ENCODE results near the gene BTBD9.
"Not testable (repeated sequence)": the region's sequence is repeated elsewhere in the genome, so short reads cannot be mapped to it uniquely, and the experiment has no call there.

BTBD9 gene

DNA sequence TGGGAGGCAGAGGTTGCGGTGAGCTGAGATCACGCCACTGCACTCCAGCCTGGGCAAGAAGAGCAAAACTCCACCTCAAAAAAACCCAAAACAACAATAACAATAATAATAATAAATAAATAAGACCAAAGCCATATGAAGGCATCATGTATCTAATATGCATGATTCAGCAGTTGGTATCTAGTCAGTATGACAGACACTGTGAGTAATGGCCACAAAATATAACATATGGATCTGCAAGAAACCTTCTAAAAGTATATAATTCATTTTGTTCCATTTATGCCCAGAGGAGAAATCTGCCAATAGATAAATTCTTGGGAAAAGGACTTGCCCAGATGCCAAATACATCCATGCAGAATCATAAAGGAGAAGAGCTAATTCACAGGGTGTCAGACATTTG is 252.3 kb downstream of the BTBD9 start:
- no peak for DNase-seq (ENCODE audit: low read depth)

DNA sequence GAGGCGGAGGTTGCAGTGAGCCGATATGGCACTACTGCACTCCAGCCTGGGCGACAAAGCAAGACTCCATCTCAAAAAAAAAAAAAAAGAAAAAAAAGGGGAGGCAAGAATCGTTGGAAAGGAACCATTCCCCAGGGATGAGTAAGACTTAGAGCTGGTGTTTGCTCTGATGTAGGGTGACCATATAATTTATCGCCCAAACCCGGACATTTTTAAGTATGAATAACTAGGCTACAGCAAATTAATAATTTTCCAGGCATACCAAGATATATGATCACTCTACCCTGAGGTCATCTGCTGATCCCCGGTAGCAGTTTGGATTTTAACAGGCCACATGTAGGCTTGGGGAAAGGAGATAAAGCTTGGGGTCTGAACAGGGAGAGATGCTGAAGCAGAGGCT is 260.9 kb downstream of the BTBD9 start:
- no peak for DNase-seq (ENCODE audit: low read depth)

GRCh38 chr6:38375937-38376336 is 263.8 kb downstream of the BTBD9 start:
- no peak for DNase-seq (ENCODE audit: low read depth)

GRCh38 chr6:38375341-38375740 is 264.4 kb downstream of the BTBD9 start:
- DNase-seq (ENCODE audit: low read depth): no peak

- no peak for DNase-seq (ENCODE audit: low read depth)
These were observed 267.8 kb downstream of the BTBD9 start for GRCh38 chr6:38371881-38372280.

DNA sequence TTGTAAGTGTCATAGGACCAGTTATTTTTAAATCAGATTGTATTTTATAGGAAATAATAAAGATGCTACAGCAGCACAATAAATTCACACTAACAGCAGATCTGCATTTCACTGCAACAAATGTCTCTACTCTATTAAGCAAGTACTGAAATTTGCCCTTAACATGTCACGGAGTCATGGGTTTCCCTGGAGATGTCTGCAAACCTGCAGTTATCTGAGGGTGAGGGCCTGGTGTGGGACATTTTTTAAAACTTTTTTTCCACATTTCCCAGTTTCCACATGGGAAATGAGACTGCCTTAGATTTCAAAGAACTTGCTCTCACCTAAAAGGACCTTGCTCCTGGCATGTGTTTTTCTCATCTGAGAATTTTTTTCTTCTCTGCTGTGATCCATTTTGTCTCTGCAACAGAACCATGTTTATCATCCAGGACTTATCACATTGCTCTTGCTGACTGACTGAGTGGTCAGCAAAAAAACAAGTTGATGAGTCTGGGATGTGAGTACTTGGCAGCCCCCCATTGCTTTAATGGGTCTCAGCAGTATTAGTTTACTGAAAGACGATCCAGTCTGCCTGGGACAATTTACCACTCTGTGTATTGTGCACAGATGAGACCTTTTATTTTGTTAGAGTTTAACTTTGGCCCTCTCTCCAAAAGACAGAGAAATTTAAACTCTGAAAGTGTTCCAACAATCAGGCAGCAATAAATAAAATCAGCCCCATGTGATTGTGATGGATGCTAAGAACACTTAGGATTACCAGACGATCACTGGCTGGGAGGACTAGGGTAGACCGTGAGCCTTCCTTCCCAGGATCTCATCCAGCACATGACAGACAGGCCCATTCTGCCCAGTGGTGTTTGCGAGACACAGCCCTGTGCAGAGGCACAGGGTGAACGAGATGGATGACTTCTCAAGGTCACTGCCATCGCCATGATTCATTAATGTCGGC is 268.8 kb downstream of the BTBD9 start:
- DNase-seq (ENCODE audit: low read depth): no peak

DNA sequence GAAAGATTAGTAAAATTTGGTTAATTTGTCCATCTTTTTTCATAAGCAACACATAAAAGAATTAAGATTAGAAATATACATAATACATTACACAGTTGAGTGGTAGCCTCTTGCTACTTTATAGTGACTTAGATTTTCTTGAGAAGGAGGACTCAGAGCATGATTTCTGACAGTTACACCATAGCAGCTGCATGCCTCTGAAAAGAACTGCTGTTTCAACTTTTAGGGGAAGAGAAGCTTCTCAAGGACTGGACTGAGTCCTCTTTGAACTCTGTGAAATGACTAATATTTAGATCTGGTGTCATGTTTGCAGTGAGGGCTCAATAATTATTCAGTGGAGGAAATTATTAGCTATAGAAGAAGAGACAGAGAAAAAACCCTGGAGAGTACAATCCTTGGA is 272.5 kb downstream of the BTBD9 start:
- no peak for DNase-seq (ENCODE audit: low read depth)

GRCh38 chr6:38366234-38366633 is 273.5 kb downstream of the BTBD9 start:
- DNase-seq (ENCODE audit: low read depth): no peak

- no peak for DNase-seq (ENCODE audit: low read depth)
These were observed 275.0 kb downstream of the BTBD9 start for GRCh38 chr6:38364775-38365174.

DNA sequence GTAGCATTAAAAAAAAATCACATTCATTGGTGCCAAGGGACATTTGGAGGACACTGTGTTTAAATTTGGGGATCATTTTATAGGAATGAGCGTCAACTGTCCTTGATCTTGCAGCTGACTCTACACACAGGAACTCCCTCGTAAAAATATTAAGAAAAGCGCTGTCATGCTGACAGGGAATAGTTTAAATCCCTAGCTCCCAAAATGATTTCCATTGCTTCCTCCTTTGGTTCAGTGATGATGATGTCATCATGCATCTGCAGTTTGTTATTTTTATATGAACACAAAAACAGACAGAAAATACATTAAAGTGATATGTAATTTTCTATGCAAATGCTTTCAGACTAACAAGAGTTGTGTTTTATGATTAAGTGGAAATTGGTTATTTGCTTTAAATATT is 275.6 kb downstream of the BTBD9 start:
- no peak for DNase-seq (ENCODE audit: low read depth)

DNA sequence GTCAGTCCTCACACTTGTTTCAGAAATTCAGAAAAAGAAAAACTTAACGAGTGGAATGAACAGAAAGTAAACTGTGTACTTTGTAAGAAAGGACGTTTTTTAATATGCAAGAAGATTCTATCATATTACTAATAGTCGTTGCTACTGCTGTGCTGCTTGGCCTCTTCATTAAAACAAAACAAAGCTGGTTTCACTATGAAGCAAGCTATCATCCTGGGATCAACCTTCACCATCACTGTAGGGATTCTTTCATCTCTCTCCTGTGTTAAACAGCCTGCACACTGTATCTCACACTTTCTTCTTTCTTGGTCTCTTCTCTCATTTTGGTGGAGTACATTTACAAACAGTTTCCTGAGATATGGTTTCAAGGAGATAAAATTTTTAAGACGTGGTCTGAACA is 284.2 kb downstream of the BTBD9 start:
- DNase-seq (ENCODE audit: low read depth): no peak

GRCh38 chr6:38354905-38355304 is 284.8 kb downstream of the BTBD9 start:
- DNase-seq (ENCODE audit: low read depth): no peak

DNA sequence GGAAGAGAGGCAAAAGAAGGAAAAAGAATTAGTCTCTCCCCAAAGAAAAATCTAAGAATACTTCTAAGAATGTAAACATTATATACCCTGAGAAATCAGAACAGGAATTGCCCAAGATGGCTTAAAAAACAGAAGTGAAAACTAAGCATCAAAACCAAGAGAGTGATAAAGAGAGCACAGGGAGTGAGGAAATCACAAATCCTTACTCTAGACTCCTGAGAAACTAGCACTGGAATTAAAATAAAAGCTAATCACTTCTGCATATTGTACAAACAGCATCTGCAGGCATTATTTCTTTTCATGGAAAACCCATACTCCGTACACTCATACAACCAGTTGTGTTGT is 285.7 kb downstream of the BTBD9 start:
- DNase-seq (ENCODE audit: low read depth): no peak

- no peak for DNase-seq (ENCODE audit: low read depth)
These were observed 286.3 kb downstream of the BTBD9 start for GRCh38 chr6:38353310-38354036.

DNA sequence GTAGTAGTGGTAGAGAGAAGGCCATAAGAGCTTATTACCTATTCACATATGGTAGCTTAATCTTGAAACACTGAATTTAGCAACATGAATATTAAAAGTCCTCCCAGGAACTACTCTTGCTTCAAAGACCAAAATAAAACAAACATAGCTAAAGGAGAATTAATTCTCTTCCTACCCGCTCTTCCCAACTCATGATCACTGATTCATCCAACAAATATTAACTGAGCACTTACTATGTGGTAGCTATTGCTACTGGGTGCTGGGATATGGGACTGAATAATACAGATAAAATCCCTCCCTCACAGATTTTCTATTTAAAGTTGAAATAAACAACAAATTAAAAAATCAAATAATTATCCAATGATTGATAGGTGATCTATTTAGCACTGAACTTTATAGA is 287.1 kb downstream of the BTBD9 start:
- DNase-seq (ENCODE audit: low read depth): no peak

DNA sequence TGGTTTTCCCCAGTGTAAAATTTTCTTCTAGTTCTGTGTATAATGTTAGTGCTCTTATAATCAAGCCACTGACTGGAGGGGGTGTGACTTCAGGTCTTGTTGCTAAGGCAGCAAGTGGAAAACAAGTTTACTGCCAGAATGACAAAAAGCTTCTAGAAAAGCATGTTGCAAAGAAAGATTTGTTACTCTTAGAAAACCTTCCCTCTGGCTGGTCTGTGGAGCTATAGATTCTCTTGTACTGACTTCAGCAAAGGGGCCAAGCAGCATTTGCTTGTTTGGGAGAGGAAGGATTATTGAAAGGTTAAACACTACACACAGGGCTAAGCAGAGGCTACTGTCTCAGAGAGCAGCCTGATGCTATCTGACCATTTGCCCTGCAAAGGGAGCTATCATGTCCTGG is 288.8 kb downstream of the BTBD9 start:
- DNase-seq (ENCODE audit: low read depth): no peak

- no peak for DNase-seq (ENCODE audit: low read depth)
These were observed 289.5 kb downstream of the BTBD9 start for GRCh38 chr6:38350220-38350619.

- no peak for DNase-seq (ENCODE audit: low read depth)
These were observed 289.9 kb downstream of the BTBD9 start for GRCh38 chr6:38349795-38350194.

DNA sequence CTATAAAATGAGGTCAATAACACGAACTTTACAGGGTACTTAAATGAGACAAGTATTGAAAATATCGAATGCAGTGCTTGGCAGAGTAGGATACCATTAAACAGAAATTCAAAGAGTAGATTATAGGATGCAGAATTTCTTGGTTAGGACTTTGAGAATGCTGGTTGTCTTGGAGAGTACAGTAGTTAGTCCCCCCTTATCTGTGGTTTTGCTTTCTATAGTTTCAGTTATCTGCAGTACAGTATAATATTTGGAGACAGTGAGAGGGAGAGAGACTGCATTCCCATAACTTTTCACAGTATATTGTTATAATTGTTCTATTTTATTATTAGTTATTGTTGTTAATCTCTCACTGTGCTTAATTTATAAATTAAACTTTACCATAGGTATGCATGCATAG is 290.5 kb downstream of the BTBD9 start:
- DNase-seq (ENCODE audit: low read depth): no peak

- no peak for DNase-seq (ENCODE audit: low read depth)
These were observed 291.4 kb downstream of the BTBD9 start for GRCh38 chr6:38348371-38348770.

GRCh38 chr6:38347829-38348228 is 291.9 kb downstream of the BTBD9 start:
- not testable (repeated sequence) for DNase-seq (ENCODE audit: low read depth)

DNA sequence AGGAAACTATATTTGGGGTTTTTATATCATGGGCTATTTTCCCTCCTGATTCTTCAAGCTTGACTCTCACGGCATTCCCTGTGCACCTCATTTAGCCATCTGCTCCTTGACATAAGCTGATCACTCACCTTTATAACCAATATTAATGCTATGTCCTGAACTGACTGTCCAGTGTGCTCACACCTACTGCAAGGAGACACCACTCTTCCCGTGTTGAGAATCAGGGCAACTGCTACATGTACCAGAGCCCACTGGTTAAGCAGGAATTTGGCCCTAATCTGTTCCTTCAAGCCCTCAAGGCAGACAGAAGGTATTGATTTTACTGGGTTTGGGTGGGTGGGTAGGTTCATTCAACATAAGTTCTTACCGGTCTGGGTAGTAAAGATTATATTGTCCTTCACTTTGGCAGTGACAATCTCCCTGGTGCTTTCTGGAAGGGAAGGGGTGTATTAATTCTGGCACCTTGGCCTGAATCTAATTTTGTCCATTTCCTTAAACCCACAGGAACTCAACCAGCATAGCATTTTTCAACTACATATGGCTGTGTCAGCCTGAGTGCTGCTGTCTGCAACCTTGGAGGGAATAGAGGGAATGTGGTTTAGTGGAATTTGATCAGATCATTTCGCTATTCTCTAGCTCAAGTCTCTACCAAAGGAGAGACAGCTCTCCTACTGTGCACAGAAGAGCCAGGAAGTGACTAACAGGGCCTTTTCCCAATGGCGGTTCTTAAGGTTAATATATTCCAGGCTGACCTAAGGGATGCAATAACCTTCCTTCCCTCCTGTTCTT is 293.2 kb downstream of the BTBD9 start:
- DNase-seq (ENCODE audit: low read depth): no peak

DNA sequence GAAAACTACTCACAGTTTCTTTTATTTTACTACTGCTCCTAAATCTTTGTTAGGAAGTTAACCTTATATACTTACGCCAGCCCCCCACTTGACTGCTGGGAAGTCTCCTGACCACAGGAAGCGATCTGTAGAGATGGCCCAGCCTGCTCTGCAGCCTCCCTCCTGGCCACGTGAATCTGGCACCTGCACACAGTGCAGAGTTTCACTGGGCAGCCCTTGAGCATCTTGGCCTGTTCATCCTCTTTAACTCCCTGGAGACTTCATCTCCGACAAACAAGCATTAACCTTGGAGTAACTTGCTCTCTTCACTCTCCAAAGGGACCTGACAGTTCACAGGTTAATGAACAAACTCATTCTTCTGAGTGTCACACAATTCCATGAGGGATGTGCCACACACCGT is 294.1 kb downstream of the BTBD9 start:
- no peak for DNase-seq (ENCODE audit: low read depth)

All from stimulated activated CD8-positive, alpha-beta memory T cell treated with anti-CD3 and anti-CD28 coated beads, Interleukin-15, amount 100 ng/mL, for 24 hours (primary cell).